ENCODE measurements around the gene MPZL1. TPM values are rescaled to one million over a fixed set of nuclear protein-coding genes. Genes with fewer than 3 reads are reported as not detected.

Gene MPZL1
- total RNA-seq, 2 experiments from 2014 or later: 12.5 to 14.1 TPM

Other genes starting within 250 kb of the MPZL1 start
- 100 to 1,000 TPM; 251 to 261 TPM for gene CD247, start 203.5 kb upstream of the MPZL1 start, total RNA-seq
- 1 to 10 TPM; 8.0 to 8.2 TPM for gene CREG1, start 168.2 kb upstream of the MPZL1 start, total RNA-seq
- gene RCSD1, start 91.8 kb upstream of the MPZL1 start, total RNA-seq: 100 to 1,000 TPM; 152 to 157 TPM
- under 1 TPM in 1 of 2 experiments, not detected in 1; 0.15 TPM for gene ADCY10, start 192.2 kb downstream of the MPZL1 start, total RNA-seq
- gene DCAF6, start 214.7 kb downstream of the MPZL1 start, total RNA-seq: 10 to 100 TPM; 21.9 to 24.6 TPM
- 10 to 100 TPM; 51.9 to 53.0 TPM for gene MPC2, start 215.1 kb downstream of the MPZL1 start, total RNA-seq

Data from activated CD4-positive, alpha-beta T cell treated with anti-CD3 and anti-CD28 coated beads, Interleukin-2, amount 10 ng/mL, durations not matched to agents 7 days and 5 days (primary cell).